Tracheal epithelial cell (primary cell): Measurements from ENCODE around the gene BPHL. TPM values are rescaled to one million over a fixed set of nuclear protein-coding genes. Genes with fewer than 3 reads are reported as not detected.

Experiments
- total RNA-seq: library from RNA; depleted of rRNA; stranded (reverse); fragments of >200 nt; gene quantifications from 2 replicates; pipeline ENCODE4 v1.2.1, GENCODE V29; 2014

Gene BPHL
- 15.3 and 27.7 TPM in 2 replicates for total RNA-seq

DNA sequence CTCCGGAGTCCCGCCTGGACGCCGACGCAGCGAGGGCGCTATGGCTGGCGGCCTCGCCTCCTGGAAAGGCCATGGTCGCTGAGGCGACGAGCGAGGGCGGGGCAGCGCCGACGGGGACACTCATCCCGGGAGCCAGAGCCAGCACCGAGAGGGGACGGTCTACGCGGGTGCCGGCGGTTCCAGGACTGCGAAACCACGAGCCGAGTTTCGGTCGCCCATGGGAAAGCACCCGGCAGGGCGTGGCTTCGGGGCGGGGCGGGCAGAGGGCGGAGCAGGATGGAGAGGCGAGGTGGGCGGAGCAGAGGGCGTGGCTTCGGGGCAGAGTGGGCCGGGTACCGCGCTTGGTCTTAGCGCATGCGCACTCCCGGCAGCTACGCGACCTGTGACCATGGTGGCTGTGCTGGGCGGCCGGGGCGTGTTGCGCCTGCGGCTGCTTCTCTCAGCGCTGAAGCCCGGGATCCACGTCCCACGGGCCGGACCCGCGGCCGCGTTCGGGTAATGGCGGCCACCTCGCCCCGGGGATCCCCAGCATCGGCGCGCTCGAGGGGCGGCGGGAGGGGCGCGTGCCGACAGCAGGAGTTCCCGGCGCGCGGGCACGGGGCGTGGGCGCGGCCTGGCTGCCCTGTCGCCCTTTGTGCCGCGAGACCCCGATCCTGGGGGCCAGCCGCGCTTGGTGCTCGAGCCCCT is at the start of gene BPHL:
TSS of gene BPHL (plus strand) at position 359 of the 687 bp plus-strand sequence. CDS start at position 389, 30 bp downstream.

DNA sequence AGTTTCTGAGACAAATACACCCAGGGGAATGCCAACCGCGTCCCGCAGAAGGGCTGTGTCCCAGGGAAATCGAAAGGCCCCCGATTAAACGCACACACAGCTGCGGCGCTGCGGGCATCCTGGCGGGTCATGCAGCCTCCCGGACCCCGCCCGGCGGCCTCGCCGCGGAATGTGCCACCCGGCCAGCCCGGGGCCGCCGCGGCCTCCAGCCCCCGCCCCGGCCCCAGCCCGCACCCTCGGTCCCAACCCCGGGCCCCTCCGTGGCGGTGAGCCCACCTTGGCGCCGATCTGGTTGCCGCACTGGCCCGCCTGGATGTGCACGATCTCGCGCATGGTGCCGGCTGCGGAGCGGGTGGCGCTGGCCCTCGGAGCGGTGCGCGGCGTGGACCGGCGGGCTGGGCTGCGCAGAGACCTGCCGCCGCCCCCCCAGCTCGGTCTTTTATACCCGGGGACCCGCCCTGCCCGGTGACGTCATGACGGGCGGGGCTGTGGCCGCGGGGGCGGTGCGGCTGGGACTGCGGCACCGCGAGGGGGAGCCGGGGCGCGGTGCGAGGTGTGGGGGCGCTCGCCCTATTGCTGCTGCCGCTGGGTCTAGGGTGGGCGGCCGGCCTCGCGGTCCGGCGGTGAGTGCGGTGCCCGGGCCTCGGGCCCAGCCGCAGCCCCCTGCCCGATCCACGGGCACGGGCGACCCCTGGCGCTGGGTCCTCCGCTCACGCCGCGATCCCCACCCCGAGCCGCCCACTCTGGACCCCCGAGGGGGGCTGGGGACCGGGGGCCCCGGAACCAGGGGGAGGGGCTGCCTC is 38.8 kb downstream of the BPHL start, which contains the start of gene TUBB2A:
TSS of gene TUBB2A (minus strand) at position 414 of the 803 bp plus-strand sequence. CDS start at position 333, 81 bp downstream.

Other genes starting within 250 kb of the BPHL start
- gene SERPINB9, start 215.4 kb upstream of the BPHL start, total RNA-seq = 1.5 and 8.9 TPM in 2 replicates
- gene SERPINB6, start 147.1 kb upstream of the BPHL start, total RNA-seq = 50.5 and 64.8 TPM in 2 replicates
- gene NQO2, start 118.8 kb upstream of the BPHL start, total RNA-seq = 17.5 and 22.7 TPM in 2 replicates
- gene RIPK1, start 50.2 kb upstream of the BPHL start, total RNA-seq = 11.7 and 18.1 TPM in 2 replicates
- gene TUBB2A, start 38.8 kb downstream of the BPHL start, total RNA-seq = 14.9 and 76.6 TPM in 2 replicates
- 10.8 TPM in 1 of 2 replicates, not detected in the other for gene TUBB2B, start 108.9 kb downstream of the BPHL start, total RNA-seq
- gene PSMG4, start 140.2 kb downstream of the BPHL start, total RNA-seq = 25.6 and 33.3 TPM in 2 replicates